Peyer's patch (tissue), 4 donors: ENCODE results near the gene DAPL1.

ENCODE experiments used
- POLR2A ChIP-seq, 2 donors: fragments of 450-650 bp; IDR thresholded peaks; one replicate each; pipeline ENCODE4 v1.5.1; 2017; ENCODE audit warnings: antibody characterized with exemption in 2 of 2, mild to moderate bottlenecking in 2 of 2, moderate library complexity in 2 of 2
- TF ChIP-seq, protein P1 (sequence below), 6 experiments: fragments of 450-650 bp in 4 of 6; fragments of 200-600 bp in 2 of 6; sonication (generic) in 1 of 6; IDR thresholded peaks; one replicate each; pipeline ENCODE4 v1.5.1; 2017 to 2019; ENCODE audit warnings: antibody characterized with exemption in 6 of 6, mild to moderate bottlenecking in 3 of 6, moderate library complexity in 1 of 6

DNA sequence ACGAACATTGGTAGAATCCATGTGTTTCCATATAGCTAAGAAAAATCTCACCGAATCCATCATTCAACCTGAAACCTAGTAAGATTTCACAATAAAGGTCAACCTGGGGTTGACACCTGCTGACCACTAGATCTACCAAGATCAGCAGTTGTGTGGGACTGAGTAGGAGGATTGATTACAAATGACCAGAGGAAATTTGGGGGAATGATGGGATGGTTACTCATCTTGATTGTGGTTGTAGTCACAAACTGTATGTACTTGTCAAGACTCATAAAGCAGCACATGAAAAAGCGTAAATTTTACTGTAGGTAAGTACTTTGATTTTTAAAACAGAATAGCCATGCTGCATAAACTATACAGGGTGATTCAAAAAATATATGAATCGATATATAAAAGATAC is 14.7 kb downstream of the DAPL1 start:
- no peak for TF ChIP-seq POLR2A (IDR thresholded peaks at IDR 0.05)
- TF ChIP-seq, protein P1, sequence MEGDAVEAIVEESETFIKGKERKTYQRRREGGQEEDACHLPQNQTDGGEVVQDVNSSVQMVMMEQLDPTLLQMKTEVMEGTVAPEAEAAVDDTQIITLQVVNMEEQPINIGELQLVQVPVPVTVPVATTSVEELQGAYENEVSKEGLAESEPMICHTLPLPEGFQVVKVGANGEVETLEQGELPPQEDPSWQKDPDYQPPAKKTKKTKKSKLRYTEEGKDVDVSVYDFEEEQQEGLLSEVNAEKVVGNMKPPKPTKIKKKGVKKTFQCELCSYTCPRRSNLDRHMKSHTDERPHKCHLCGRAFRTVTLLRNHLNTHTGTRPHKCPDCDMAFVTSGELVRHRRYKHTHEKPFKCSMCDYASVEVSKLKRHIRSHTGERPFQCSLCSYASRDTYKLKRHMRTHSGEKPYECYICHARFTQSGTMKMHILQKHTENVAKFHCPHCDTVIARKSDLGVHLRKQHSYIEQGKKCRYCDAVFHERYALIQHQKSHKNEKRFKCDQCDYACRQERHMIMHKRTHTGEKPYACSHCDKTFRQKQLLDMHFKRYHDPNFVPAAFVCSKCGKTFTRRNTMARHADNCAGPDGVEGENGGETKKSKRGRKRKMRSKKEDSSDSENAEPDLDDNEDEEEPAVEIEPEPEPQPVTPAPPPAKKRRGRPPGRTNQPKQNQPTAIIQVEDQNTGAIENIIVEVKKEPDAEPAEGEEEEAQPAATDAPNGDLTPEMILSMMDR (IDR thresholded peaks at IDR 0.05): no peak
